Lower leg skin (tissue), 3 donors: ENCODE results near the gene CRY2.

ENCODE experiments used
- POLR2A ChIP-seq, 2 donors: fragments of 450-650 bp; IDR thresholded peaks; one replicate each; pipeline ENCODE4 v1.6.1; 2016 to 2017; ENCODE audit warnings: antibody characterized with exemption in 2 of 2, mild to moderate bottlenecking in 1 of 2, moderate library complexity in 1 of 2
- TF ChIP-seq, protein P1 (sequence below), 3 donors: fragments of 450-650 bp; IDR thresholded peaks; one replicate each; pipeline ENCODE4 v1.5.1; 2016; ENCODE audit warnings: antibody characterized with exemption in 3 of 3, mild to moderate bottlenecking in 3 of 3, moderate library complexity in 2 of 3

DNA sequence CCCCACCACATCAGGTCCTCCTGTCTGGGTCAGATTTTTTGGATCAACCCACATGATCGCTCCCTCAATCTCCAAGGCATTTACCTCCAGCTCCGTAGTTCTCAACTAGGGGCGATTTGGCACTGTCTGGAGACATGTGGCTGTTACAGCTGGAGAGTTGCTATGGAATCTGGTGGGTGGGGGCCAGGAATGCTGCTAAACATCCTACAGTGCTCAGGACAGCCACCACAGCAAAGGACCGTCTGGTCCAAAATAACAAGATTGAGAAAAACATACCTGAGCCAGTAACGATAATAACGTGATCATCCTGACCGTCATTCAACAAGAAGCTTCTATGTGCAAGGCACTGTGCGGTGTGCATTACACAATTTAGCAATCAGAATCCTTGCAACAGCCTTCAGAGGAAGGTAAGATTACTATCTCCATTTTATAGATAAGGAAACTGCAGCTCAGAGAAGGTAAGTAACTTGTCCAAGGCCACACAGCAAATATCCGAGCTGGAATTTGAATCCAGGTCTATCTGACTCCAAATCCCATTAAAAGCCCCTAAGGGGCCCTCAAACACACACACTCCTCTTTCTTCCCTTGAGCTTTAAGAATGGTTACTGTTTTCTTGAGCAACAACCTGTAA is 14.3 kb upstream of the CRY2 start:
- TF ChIP-seq, protein P1, sequence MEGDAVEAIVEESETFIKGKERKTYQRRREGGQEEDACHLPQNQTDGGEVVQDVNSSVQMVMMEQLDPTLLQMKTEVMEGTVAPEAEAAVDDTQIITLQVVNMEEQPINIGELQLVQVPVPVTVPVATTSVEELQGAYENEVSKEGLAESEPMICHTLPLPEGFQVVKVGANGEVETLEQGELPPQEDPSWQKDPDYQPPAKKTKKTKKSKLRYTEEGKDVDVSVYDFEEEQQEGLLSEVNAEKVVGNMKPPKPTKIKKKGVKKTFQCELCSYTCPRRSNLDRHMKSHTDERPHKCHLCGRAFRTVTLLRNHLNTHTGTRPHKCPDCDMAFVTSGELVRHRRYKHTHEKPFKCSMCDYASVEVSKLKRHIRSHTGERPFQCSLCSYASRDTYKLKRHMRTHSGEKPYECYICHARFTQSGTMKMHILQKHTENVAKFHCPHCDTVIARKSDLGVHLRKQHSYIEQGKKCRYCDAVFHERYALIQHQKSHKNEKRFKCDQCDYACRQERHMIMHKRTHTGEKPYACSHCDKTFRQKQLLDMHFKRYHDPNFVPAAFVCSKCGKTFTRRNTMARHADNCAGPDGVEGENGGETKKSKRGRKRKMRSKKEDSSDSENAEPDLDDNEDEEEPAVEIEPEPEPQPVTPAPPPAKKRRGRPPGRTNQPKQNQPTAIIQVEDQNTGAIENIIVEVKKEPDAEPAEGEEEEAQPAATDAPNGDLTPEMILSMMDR (IDR thresholded peaks at IDR 0.05), result no peak
- TF ChIP-seq POLR2A (IDR thresholded peaks at IDR 0.05), result no peak
